H1 (cell line): Measurements from ENCODE around the gene PRSS3. TPM values are rescaled to one million over a fixed set of nuclear protein-coding genes. Genes with fewer than 3 reads are reported as not detected.
"Not testable (repeated sequence)": the region's sequence is repeated elsewhere in the genome, so short reads cannot be mapped to it uniquely, and the experiment has no call there.

ENCODE experiments used
- CTCF ChIA-PET: fragments of 300-600 bp; sonication (Branson Sonifier 250); formaldehyde crosslinking; loops from one replicate; lab custom pipeline; 2021; ENCODE audit not compliant: partially characterized antibody; lab: Charles Lee
- POLR2A ChIA-PET: fragments of 300-600 bp; sonication (Branson Sonifier 250); formaldehyde crosslinking; loops from one replicate; lab custom pipeline; 2021; ENCODE audit warnings: inconsistent platforms; ENCODE audit not compliant: partially characterized antibody; lab: Charles Lee
- DNase-seq, 2 experiments: peaks; one replicate each; pipeline versions ENCODE4 v3.0.0 to v3.0.0-alpha.2; 2010 to 2022; ENCODE audit warnings: low spot score in 2 of 2, low read depth in 1 of 2, mixed read lengths in 1 of 2
- FAIRE-seq: peaks from 2 replicates; lab custom pipeline; 2011; peaks lifted over from hg19 to GRCh38; lab: Jason Lieb, UNC
- H2AFZ ChIP-seq: 2 replicates; pipeline ENCODE4 v1.8.1; 2012; ENCODE audit warnings: low read length, inconsistent platforms
- H2AK5ac ChIP-seq: 2 replicates; pipeline ENCODE4 v1.6.1; 2013; ENCODE audit warnings: low read depth, low read length
- H2BK120ac ChIP-seq: replicated peaks from 2 replicates; pipeline ENCODE3; 2013; ENCODE audit warnings: low read depth, low read length, inconsistent platforms
- H2BK12ac ChIP-seq: 2 replicates; pipeline ENCODE4 v1.6.1; 2013; ENCODE audit warnings: low read depth, low read length
- H2BK15ac ChIP-seq: 2 replicates; pipeline ENCODE4 v1.6.1; 2013; ENCODE audit warnings: low read length
- H2BK20ac ChIP-seq: 2 replicates; pipeline ENCODE4 v1.6.1; 2013; ENCODE audit warnings: low read length
- H2BK5ac ChIP-seq: 2 replicates; pipeline ENCODE4 v1.6.1; 2013; ENCODE audit warnings: low read depth, low read length
- H3K14ac ChIP-seq: 2 replicates; pipeline ENCODE4 v1.6.1; 2013; ENCODE audit warnings: inconsistent platforms; ENCODE audit not compliant: insufficient read length
- H3K18ac ChIP-seq: 2 replicates; pipeline ENCODE4 v1.6.1; 2013; ENCODE audit warnings: low read length; ENCODE audit errors: extremely low read depth
- H3K23ac ChIP-seq: 2 replicates; pipeline ENCODE4 v1.6.1; 2013; ENCODE audit warnings: inconsistent platforms; ENCODE audit not compliant: insufficient read length
- H3K23me2 ChIP-seq: 2 replicates; pipeline ENCODE4 v1.6.1; 2013; ENCODE audit warnings: low read depth, low read length
- H3K27ac ChIP-seq: 2 replicates; pipeline ENCODE4 v1.6.1; 2011; ENCODE audit warnings: low read depth, low read length, inconsistent platforms
- H3K27me3 ChIP-seq, 4 experiments: replicated peaks in 1 of 4; 1 replicate in 1 of 4; 2 replicates in 3 of 4; pipeline versions ENCODE4 v1.6.1 to v1.8.1; 2011 to 2013; ENCODE audit warnings: low read length in 3 of 4, mild to moderate bottlenecking in 3 of 4, inconsistent platforms in 2 of 4, mixed read lengths in 2 of 4, moderate library complexity in 1 of 4; ENCODE audit not compliant: control insufficient read depth in 3 of 4, insufficient read depth in 3 of 4; ENCODE audit errors: extremely low read depth in 1 of 4
- H3K36me3 ChIP-seq, 4 experiments: 2 replicates each; pipeline versions ENCODE4 v1.6.1 to v1.8.1; 2011 to 2013; ENCODE audit warnings: mild to moderate bottlenecking in 4 of 4, low read length in 3 of 4, moderate library complexity in 2 of 4, control low read depth in 1 of 4, inconsistent platforms in 1 of 4; ENCODE audit not compliant: insufficient read depth in 4 of 4, control insufficient read depth in 2 of 4
- H3K4ac ChIP-seq: replicated peaks from 2 replicates; pipeline ENCODE3; 2013; ENCODE audit warnings: low read length, low read depth, mixed read lengths, inconsistent platforms; ENCODE audit not compliant: insufficient read length
- H3K4me1 ChIP-seq, 4 experiments: replicated peaks in 1 of 4; 1 replicate in 1 of 4; 2 replicates in 3 of 4; pipeline versions ENCODE4 v1.6.1 to v1.8.1; 2011 to 2013; ENCODE audit warnings: low read length in 3 of 4, inconsistent platforms in 2 of 4, mixed read lengths in 1 of 4; ENCODE audit not compliant: insufficient read depth in 4 of 4, control insufficient read depth in 3 of 4
- H3K4me2 ChIP-seq, 2 experiments: 2 replicates each; pipeline versions ENCODE4 v1.6.1 to v1.8.1; 2011 to 2013; ENCODE audit warnings: low read depth in 2 of 2, low read length in 2 of 2, control low read depth in 1 of 2, inconsistent platforms in 1 of 2, mild to moderate bottlenecking in 1 of 2; ENCODE audit not compliant: insufficient read depth in 1 of 2
- H3K4me3 ChIP-seq, 4 experiments: fragments of 200-600, 300-600 bp in 1 of 4; sonication (generic), shearing (Covaris generic), sonication (Bioruptor Twin) in 1 of 4; 2 replicates each; pipeline versions ENCODE4 v1.5.1 to v1.8.1; 2011 to 2016; ENCODE audit warnings: low read length in 4 of 4, low read depth in 3 of 4, control low read depth in 2 of 4, inconsistent platforms in 2 of 4, mild to moderate bottlenecking in 2 of 4, mixed read lengths in 1 of 4, moderate library complexity in 1 of 4; ENCODE audit not compliant: insufficient read depth in 2 of 4; ENCODE audit errors: extremely low read depth in 1 of 4
- H3K56ac ChIP-seq: replicated peaks from 2 replicates; pipeline ENCODE3; 2013; ENCODE audit warnings: low read depth, mild to moderate bottlenecking, mixed read lengths, low read length, inconsistent platforms; ENCODE audit not compliant: insufficient read length
- H3K79me1 ChIP-seq: 2 replicates; pipeline ENCODE4 v1.6.1; 2013; ENCODE audit warnings: low read depth, low read length, control low read depth
- H3K79me2 ChIP-seq, 2 experiments: 2 replicates each; pipeline versions ENCODE4 v1.6.1 to v1.8.1; 2012 to 2013; ENCODE audit warnings: low read length in 2 of 2, mild to moderate bottlenecking in 2 of 2, inconsistent platforms in 1 of 2; ENCODE audit not compliant: insufficient read depth in 2 of 2, control insufficient read depth in 1 of 2
- H3K9ac ChIP-seq, 4 experiments: replicated peaks in 1 of 4; 1 replicate in 1 of 4; 2 replicates in 3 of 4; pipeline versions ENCODE4 v1.6.1 to v1.8.1; 2011 to 2013; ENCODE audit warnings: low read depth in 3 of 4, low read length in 3 of 4, control low read depth in 2 of 4, mild to moderate bottlenecking in 2 of 4, moderate library complexity in 2 of 4, inconsistent platforms in 1 of 4; ENCODE audit errors: extremely low read depth in 1 of 4
- H3K9me3 ChIP-seq, 2 experiments: 2 replicates each; pipeline versions ENCODE4 v1.6.1 to v1.8.1; 2012 to 2013; ENCODE audit warnings: mild to moderate bottlenecking in 2 of 2, moderate library complexity in 2 of 2, control low read depth in 1 of 2, inconsistent platforms in 1 of 2, low read depth in 1 of 2, low read length in 1 of 2, mixed read lengths in 1 of 2; ENCODE audit not compliant: insufficient read depth in 2 of 2
- H4K20me1 ChIP-seq, 2 experiments: replicated peaks in 1 of 2; 2 replicates each; pipeline versions ENCODE3 to v1.8.1; 2011 to 2013; ENCODE audit warnings: inconsistent platforms in 2 of 2, low read length in 2 of 2, mild to moderate bottlenecking in 1 of 2; ENCODE audit not compliant: insufficient read depth in 2 of 2, control insufficient read depth in 1 of 2
- H4K5ac ChIP-seq: 2 replicates; pipeline ENCODE4 v1.6.1; 2013; ENCODE audit warnings: low read length, low read depth, mixed read lengths, inconsistent platforms; ENCODE audit not compliant: insufficient read length
- H4K8ac ChIP-seq: 2 replicates; pipeline ENCODE4 v1.8.0; 2013; ENCODE audit warnings: mild to moderate bottlenecking, moderate library complexity, low read length, inconsistent platforms; ENCODE audit not compliant: insufficient read depth; ENCODE audit errors: extremely low read depth
- H4K91ac ChIP-seq: replicated peaks from 2 replicates; pipeline ENCODE3; 2013; ENCODE audit warnings: low read length, mixed read lengths, inconsistent platforms; ENCODE audit not compliant: insufficient read length
- WGBS, 2 experiments: shearing (Covaris generic) in 1 of 2; methylation state at CpG; one replicate each; pipeline versions ENCODE4 v1.1.6 to v1.1.7; 2013 to 2015; ENCODE audit warnings: low lambda C conversion rate in 2 of 2, mixed read lengths in 2 of 2, inconsistent platforms in 1 of 2, low coverage in 1 of 2, missing lambda C conversion rate in 1 of 2; ENCODE audit not compliant: insufficient replicate concordance in 2 of 2, insufficient coverage in 1 of 2, insufficient read length in 1 of 2; ENCODE audit errors: extremely low coverage in 1 of 2, missing lambda C conversion rate in 1 of 2; 5-methylcytosine and 5-hydroxymethylcytosine counted together
- polyA plus RNA-seq, 7 experiments: library from polyadenylated mRNA; depleted of rRNA in 3 of 7; stranded (reverse) in 5 of 7; unstranded in 2 of 7; fragments of >200 nt in 5 of 7; fragments of 200-250 nt in 2 of 7; gene quantifications; 1 replicate in 5 of 7; 2 replicates in 1 of 7; 4 replicates in 1 of 7; pipeline versions ENCODE4 v1.2.1 to v1.2.3, GENCODE V29; 2011 to 2013; ENCODE audit warnings: missing spikeins in 2 of 7, mixed read lengths in 2 of 7
- total RNA-seq: library from RNA; stranded (reverse); fragmentation: NEBNext Ultra II Directional; extraction: Animal tissue kit (Norgen Biotek cat#: 25700); gene quantifications from 2 replicates; pipeline ENCODE4 v1.2.1, GENCODE V29; 2021

Gene PRSS3
- total and polyA plus RNA-seq, 2 of the 8 experiments (the other 6 are each of a cell fraction or from before 2014, with no cell fraction given): 0.12 TPM; not detected in 1

GRCh38 chr9:33804196-33804595 is 8.8 kb downstream of the PRSS3 start:
- H3K27ac ChIP-seq, H3K4me3 ChIP-seq, H3K4me2 ChIP-seq, H2AFZ ChIP-seq, H3K79me2 ChIP-seq, POLR2A ChIA-PET, H3K14ac ChIP-seq, H3K36me3 ChIP-seq, H4K8ac ChIP-seq, H3K27me3 ChIP-seq, H3K56ac ChIP-seq, DNase-seq, H3K18ac ChIP-seq, H2BK120ac ChIP-seq, H2AK5ac ChIP-seq, H2BK12ac ChIP-seq, H4K20me1 ChIP-seq, H3K4me1 ChIP-seq, H3K9ac ChIP-seq, H3K23me2 ChIP-seq, H3K23ac ChIP-seq, H4K5ac ChIP-seq, H4K91ac ChIP-seq, H3K79me1 ChIP-seq, H2BK5ac ChIP-seq, H3K4ac ChIP-seq, H2BK20ac ChIP-seq, H3K9me3 ChIP-seq, H2BK15ac ChIP-seq, FAIRE-seq: not testable (repeated sequence)
- CTCF ChIA-PET: interaction anchor here (0.8 to 1.4 kb wide), 2 partner anchors 9 to 121 kb away, joined by 3 to 4 read pairs; no protein-coding TSS in a partner anchor
- 92% methylated on average over 3 of the region's 3 CpGs; no CpG with 5 or more reads in 1 of the 2 experiments for WGBS, 2 experiments

GRCh38 chr9:33807156-33807555 is 11.8 kb downstream of the PRSS3 start:
- H2BK12ac ChIP-seq, H3K27me3 ChIP-seq, H3K79me1 ChIP-seq, H2BK5ac ChIP-seq, H2BK20ac ChIP-seq, H4K20me1 ChIP-seq, H3K27ac ChIP-seq, H3K14ac ChIP-seq, H3K23ac ChIP-seq, H3K23me2 ChIP-seq, H3K56ac ChIP-seq, H2BK120ac ChIP-seq, H4K91ac ChIP-seq, H3K79me2 ChIP-seq, POLR2A ChIA-PET, H3K36me3 ChIP-seq, H2BK15ac ChIP-seq, H3K18ac ChIP-seq, H2AK5ac ChIP-seq, H3K4me1 ChIP-seq, H3K4ac ChIP-seq, H4K8ac ChIP-seq, DNase-seq, H3K9me3 ChIP-seq, H2AFZ ChIP-seq, H3K4me3 ChIP-seq, H3K4me2 ChIP-seq, H3K9ac ChIP-seq, H4K5ac ChIP-seq, FAIRE-seq: not testable (repeated sequence)
- WGBS, 2 experiments: 90% methylated on average over 2 of the region's 2 CpGs; no CpG with 5 or more reads in 1 of the 2 experiments
- CTCF ChIA-PET: interaction anchor here (1.0 to 2.5 kb wide), 3 partner anchors 10 to 45 kb away, joined by 3 to 7 read pairs (median 4); no protein-coding TSS in a partner anchor
